Uterus (tissue), 4 donors: ENCODE measurements around the gene BCAP29. TPM values are rescaled to one million over a fixed set of nuclear protein-coding genes. Genes with fewer than 3 reads are reported as not detected.

Experiments
- DNase-seq, 2 donors: peaks; one replicate each; pipeline ENCODE4 v3.0.0-alpha.2; 2019 to 2020
- H3K27ac ChIP-seq, 2 donors: fragments of 200-600 bp; sonication (generic); 1 replicate in 1 of 2; 2 replicates in 1 of 2; pipeline ENCODE4 v1.5.1; 2016 to 2018
- H3K27me3 ChIP-seq, 2 donors: fragments of 200-600 bp; sonication (generic); one replicate each; pipeline ENCODE4 v1.5.1; 2018 to 2019; ENCODE audit warnings: control low read depth in 1 of 2
- H3K36me3 ChIP-seq, 2 donors: fragments of 200-600 bp; sonication (generic); one replicate each; pipeline ENCODE4 v1.5.1; 2019; ENCODE audit warnings: control low read depth in 1 of 2
- H3K4me1 ChIP-seq, 2 donors: fragments of 200-600 bp; sonication (generic); one replicate each; pipeline ENCODE4 v1.5.1; 2018 to 2019; ENCODE audit warnings: control low read depth in 1 of 2
- H3K4me3 ChIP-seq, 2 donors: fragments of 200-600 bp; sonication (generic); 1 replicate in 1 of 2; 2 replicates in 1 of 2; pipeline ENCODE4 v1.5.1; 2018 to 2019; ENCODE audit warnings: mild to moderate bottlenecking in 1 of 2
- H3K9me3 ChIP-seq, 2 donors: fragments of 200-600 bp; sonication (generic); one replicate each; pipeline ENCODE4 v1.5.1; 2019; ENCODE audit warnings: control low read depth in 1 of 2
- POLR2A ChIP-seq, 2 donors: fragments of 450-650 bp; IDR thresholded peaks; one replicate each; pipeline ENCODE4 v1.6.1; 2016; ENCODE audit warnings: antibody characterized with exemption in 2 of 2, mild to moderate bottlenecking in 1 of 2, moderate library complexity in 1 of 2
- intact Hi-C: fragments of 100-400 bp; cut with DNase I; formaldehyde crosslinking; loops from one replicate; pipeline ENCODE4 v1.15.1; 2023; ENCODE audit warnings: low total_unique reads
- total RNA-seq, 4 donors: library from RNA; depleted of rRNA in 3 of 4; stranded (reverse); fragments of >200 nt in 3 of 4; gene quantifications; one replicate each; pipeline versions ENCODE4 v1.1.0 to v1.2.4, GENCODE V29; 2014 to 2023
- TF ChIP-seq, protein P1 (sequence below), 4 experiments: fragments of 200-600 bp in 2 of 4; fragments of 450-650 bp in 2 of 4; sonication (generic) in 2 of 4; IDR thresholded peaks; one replicate each; pipeline ENCODE4 v1.5.1; 2016 to 2019; ENCODE audit warnings: antibody characterized with exemption in 4 of 4, mild to moderate bottlenecking in 2 of 4, moderate library complexity in 1 of 4
- donor health status: DM: yes; HTN: yes; CAD: no.

Gene BCAP29
- total RNA-seq, 4 donors from 2014 or later: 13.6 to 287 (median 110) TPM

- Histone ChIP-seq H3K27me3 (no peaks in the 10 kb centered on the region), H3K4me1 (peaks cover 0 to 9% of the 10 kb centered on the region in 2 donors), H3K9me3 (no peaks in the 10 kb centered on the region), H3K4me3 (no peak overlapping the region), H3K27ac (peak overlapping the region in 1 of 2 donors; percentile 42), H3K36me3 (no peaks in the 10 kb centered on the region)
- TF ChIP-seq, protein P1, sequence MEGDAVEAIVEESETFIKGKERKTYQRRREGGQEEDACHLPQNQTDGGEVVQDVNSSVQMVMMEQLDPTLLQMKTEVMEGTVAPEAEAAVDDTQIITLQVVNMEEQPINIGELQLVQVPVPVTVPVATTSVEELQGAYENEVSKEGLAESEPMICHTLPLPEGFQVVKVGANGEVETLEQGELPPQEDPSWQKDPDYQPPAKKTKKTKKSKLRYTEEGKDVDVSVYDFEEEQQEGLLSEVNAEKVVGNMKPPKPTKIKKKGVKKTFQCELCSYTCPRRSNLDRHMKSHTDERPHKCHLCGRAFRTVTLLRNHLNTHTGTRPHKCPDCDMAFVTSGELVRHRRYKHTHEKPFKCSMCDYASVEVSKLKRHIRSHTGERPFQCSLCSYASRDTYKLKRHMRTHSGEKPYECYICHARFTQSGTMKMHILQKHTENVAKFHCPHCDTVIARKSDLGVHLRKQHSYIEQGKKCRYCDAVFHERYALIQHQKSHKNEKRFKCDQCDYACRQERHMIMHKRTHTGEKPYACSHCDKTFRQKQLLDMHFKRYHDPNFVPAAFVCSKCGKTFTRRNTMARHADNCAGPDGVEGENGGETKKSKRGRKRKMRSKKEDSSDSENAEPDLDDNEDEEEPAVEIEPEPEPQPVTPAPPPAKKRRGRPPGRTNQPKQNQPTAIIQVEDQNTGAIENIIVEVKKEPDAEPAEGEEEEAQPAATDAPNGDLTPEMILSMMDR (IDR thresholded peaks at IDR 0.05): no peak
- TF ChIP-seq POLR2A (IDR thresholded peaks at IDR 0.05): no peak
- DNase-seq: no peak
- intact Hi-C loops: no loop called here
Observed at GRCh38 chr7:107622429-107622828, 42.4 kb downstream of the BCAP29 start.

GRCh38 chr7:107622894-107623293 lies 42.8 kb downstream of the BCAP29 start:
- H3K9me3 ChIP-seq: no peaks in the 10 kb centered on the region

DNA sequence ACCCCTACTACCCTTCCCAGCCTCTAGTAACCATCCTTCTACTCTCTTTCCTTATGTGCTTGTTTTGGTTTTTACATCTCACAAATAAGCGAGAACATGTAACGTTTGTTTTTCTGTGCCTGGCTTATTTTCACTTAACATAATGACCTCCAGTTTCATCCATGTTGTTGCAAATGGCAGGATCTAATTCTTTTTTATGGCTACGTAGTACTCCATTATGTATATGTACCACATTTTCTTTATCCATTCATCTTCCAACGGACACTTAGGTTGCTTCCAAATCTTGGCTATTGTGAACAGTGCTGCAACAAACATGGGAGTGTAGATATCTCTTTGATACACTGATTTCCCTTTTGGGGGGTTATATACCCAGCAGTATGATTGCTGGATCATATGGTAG lies 47.0 kb downstream of the BCAP29 start:
- no peak for DNase-seq
- Histone ChIP-seq H3K27ac (no peak overlapping the region), H3K4me3 (no peak overlapping the region), H3K4me1 (no peaks in the 10 kb centered on the region), H3K27me3 (no peaks in the 10 kb centered on the region), H3K9me3 (no peaks in the 10 kb centered on the region), H3K36me3 (no peaks in the 10 kb centered on the region)
- TF ChIP-seq, protein P1 (IDR thresholded peaks at IDR 0.05): no peak
- TF ChIP-seq POLR2A (IDR thresholded peaks at IDR 0.05): no peak
- intact Hi-C loops: no loop called here

More at GRCh38 chr7:107622894-107623293, 42.8 kb downstream of the BCAP29 start:
- Histone ChIP-seq H3K4me3 (no peak overlapping the region), H3K27me3 (no peaks in the 10 kb centered on the region), H3K4me1 (peaks cover 0 to 9% of the 10 kb centered on the region in 2 donors), H3K27ac (peak overlapping the region in 1 of 2 donors; percentile 3), H3K36me3 (no peaks in the 10 kb centered on the region)
- TF ChIP-seq POLR2A (IDR thresholded peaks at IDR 0.05): no peak
- TF ChIP-seq, protein P1 (IDR thresholded peaks at IDR 0.05): no peak
- intact Hi-C loops: no loop called here
- DNase-seq: no peak

GRCh38 chr7:107628461-107629064 lies 48.5 kb downstream of the BCAP29 start:
- no peaks in the 10 kb centered on the region for H3K9me3 ChIP-seq
- DNase-seq: no peak
- H3K36me3 ChIP-seq: no peaks in the 10 kb centered on the region
- no peak overlapping the region for H3K27ac ChIP-seq
- H3K4me1 ChIP-seq: no peaks in the 10 kb centered on the region
- intact Hi-C loops: no loop called here
- TF ChIP-seq, protein P1 (IDR thresholded peaks at IDR 0.05): no peak
- TF ChIP-seq POLR2A (IDR thresholded peaks at IDR 0.05): no peak
- H3K4me3 ChIP-seq: no peak overlapping the region
- no peaks in the 10 kb centered on the region for H3K27me3 ChIP-seq

GRCh38 chr7:107630342-107630741 lies 50.3 kb downstream of the BCAP29 start:
- intact Hi-C loops: no loop called here
- no peaks in the 10 kb centered on the region for H3K4me1 ChIP-seq
- no peak overlapping the region for H3K4me3 ChIP-seq
- no peaks in the 10 kb centered on the region for H3K36me3 ChIP-seq
- no peak for DNase-seq
- no peaks in the 10 kb centered on the region for H3K27me3 ChIP-seq
- TF ChIP-seq, protein P1 (IDR thresholded peaks at IDR 0.05): no peak
- TF ChIP-seq POLR2A (IDR thresholded peaks at IDR 0.05): no peak
- H3K9me3 ChIP-seq: no peaks in the 10 kb centered on the region
- no peak overlapping the region for H3K27ac ChIP-seq
